Heart right ventricle (tissue), 16 donors: Measurements from ENCODE around the gene PLXND1. TPM values are rescaled to one million over a fixed set of nuclear protein-coding genes. Genes with fewer than 3 reads are reported as not detected.

ENCODE experiments used
- ATAC-seq, 8 donors: fragments of 200-7000 bp; cut with Tn5 transposase; one replicate each; pipeline ENCODE4 v1.9.1; 2020; ENCODE audit warnings: mild to moderate bottlenecking in 8 of 8, moderate library complexity in 8 of 8, moderate number of reproducible peaks in 1 of 8
- DNase-seq, 2 donors: peaks; one replicate each; pipeline ENCODE4 v3.0.0-alpha.2; 2020
- H3K27ac ChIP-seq, 10 donors: fragments of 200-600 bp; sonication (generic) in 2 of 10; one replicate each; pipeline versions ENCODE4 v1.5.0 to v1.8.0; 2020 to 2022; ENCODE audit warnings: mild to moderate bottlenecking in 3 of 10
- H3K27me3 ChIP-seq, 7 donors: fragments of 200-600 bp; one replicate each; pipeline ENCODE4 v1.8.0; 2021 to 2022; ENCODE audit warnings: mild to moderate bottlenecking in 2 of 7
- H3K36me3 ChIP-seq, 9 donors: fragments of 200-600 bp; sonication (generic) in 1 of 9; one replicate each; pipeline versions ENCODE4 v1.5.0 to v1.8.0; 2020 to 2022; ENCODE audit warnings: mild to moderate bottlenecking in 2 of 9
- H3K4me1 ChIP-seq, 9 donors: fragments of 200-600 bp; sonication (generic) in 1 of 9; one replicate each; pipeline versions ENCODE4 v1.5.0 to v1.8.0; 2020 to 2022; ENCODE audit warnings: mild to moderate bottlenecking in 4 of 9
- H3K4me3 ChIP-seq, 10 donors: fragments of 200-600 bp; sonication (generic) in 2 of 10; one replicate each; pipeline versions ENCODE4 v1.5.0 to v1.8.0; 2020 to 2022; ENCODE audit warnings: mild to moderate bottlenecking in 7 of 10, moderate library complexity in 2 of 10
- H3K9me3 ChIP-seq, 11 donors: fragments of 200-600 bp in 10 of 11; sonication (generic) in 2 of 11; one replicate each; pipeline versions ENCODE4 v1.5.0 to v1.8.0; 2013 to 2022; ENCODE audit warnings: mild to moderate bottlenecking in 2 of 11, control low read depth in 1 of 11, moderate library complexity in 1 of 11
- WGBS, 2 donors: extraction: QIAGEN DNeasy Blood & Tissue Kit; methylation state at CpG; one replicate each; pipeline ENCODE4 v1.1.7; 2013; ENCODE audit warnings: inconsistent platforms in 1 of 2; 5-methylcytosine and 5-hydroxymethylcytosine counted together
- intact Hi-C, 10 donors: fragments of 100-400 bp; cut with DNase I; formaldehyde crosslinking; loops; one replicate each; pipeline versions ENCODE4 v1.11.1 to v1.14.2; 2022
- polyA plus RNA-seq, 2 donors: library from polyadenylated mRNA; stranded (reverse); fragments of 200-250 nt; gene quantifications; one replicate each; pipeline ENCODE4 v1.2.3, GENCODE V29; 2013
- total RNA-seq, 10 donors: library from RNA; stranded (reverse); fragmentation: NEBNext Ultra II Directional in 3 of 10; extraction: Animal tissue kit (Norgen Biotek cat#: 25700) in 3 of 10; gene quantifications; one replicate each; pipeline versions ENCODE4 v1.2.1 to v1.2.4, GENCODE V29; 2021 to 2023
- TF ChIP-seq, protein P1 (sequence below), 9 donors: fragments of 200-600 bp; sonication (generic) in 2 of 9; IDR thresholded peaks; one replicate each; pipeline versions ENCODE4 v1.5.0 to v1.8.0; 2021 to 2022; ENCODE audit warnings: antibody characterized with exemption in 9 of 9, mild to moderate bottlenecking in 5 of 9, moderate library complexity in 1 of 9
- donor health status: Arrhythmogenic right ventricular cardiomyopathy.
- donor health status: ischemic (EF 13 %, LVEDD 7.1; RV severe dilation, severe dysfunction).
- donor health status: healthy with polysubstance abuse.
- donor health status: DM: no; HTN: yes; CAD: no.
- donor health status: DM: no; HTN: no; CAD: no.
- donor health status: ischemic (EF 25% LVEDD 6.9; RV normal size, moderate dysfunction).
- donor health status: ischemic (EF 25% LVEDD 5.7; RV mildly dilated, moderate dysfunction).
- donor health status: healthy.
- donor health status: DM: yes; HTN: yes; CAD: no.
- donor health status: Ischemic cardiomyopathy.
- donor health status: ischemic (EF 35%, LVEDD 5.7; RV mildly dilated, moderate dysfunction).
- donor health status: nonischemic (EF 11% LVEDD 7.7; RV severe dilation, severe dysfunction).
- donor health status: DM: yes; HTN: yes; CAD: no.
- donor health status: PGD.
- donor health status: ischemic (EF 29% LVEDD 5.4; RV normal size, mild dysfunction).
- donor health status: nonischemic (EF 23%, LVEDD 6.1; RV moderate dilation, normal function).

Gene PLXND1
- total and polyA plus RNA-seq, 12 donors: 40.9 to 169 (median 65.8) TPM

DNA sequence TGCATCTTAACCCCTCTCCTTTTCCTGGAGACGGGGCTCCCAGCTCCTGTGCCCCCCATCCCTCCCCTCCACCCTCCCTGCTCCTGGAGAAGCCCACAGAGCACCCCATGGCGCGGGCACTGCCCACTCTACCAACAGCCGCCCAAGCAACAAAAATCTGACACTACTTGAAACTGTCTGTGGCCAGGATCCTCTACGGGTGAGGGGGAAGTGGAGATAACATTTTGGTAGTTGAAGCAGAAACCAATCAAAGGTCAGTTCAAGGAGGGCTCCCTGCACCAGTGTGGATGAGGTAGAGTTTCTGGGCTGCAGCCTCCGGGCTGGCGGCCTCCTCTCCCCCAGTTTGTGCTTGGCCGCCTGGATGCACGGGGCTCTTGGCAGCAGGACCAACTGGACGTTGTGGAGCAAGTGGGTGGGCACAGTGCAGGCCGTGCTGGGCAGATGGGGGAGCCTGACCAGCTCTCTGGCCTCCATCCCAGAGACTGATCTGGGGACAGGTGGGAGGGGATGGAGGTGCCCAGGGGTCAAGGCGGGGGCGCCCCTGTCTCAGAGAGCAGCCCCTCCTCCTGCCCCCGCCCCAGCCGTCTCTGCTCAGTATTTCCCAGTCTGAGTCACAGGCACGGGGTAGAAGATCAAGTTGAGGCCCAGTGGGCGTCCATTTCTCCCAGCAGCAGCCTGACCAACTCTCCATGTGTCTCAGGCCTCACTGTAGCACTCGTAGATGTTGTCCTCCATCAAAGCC lies 50.7 kb downstream of the PLXND1 start:
- TF ChIP-seq, protein P1, sequence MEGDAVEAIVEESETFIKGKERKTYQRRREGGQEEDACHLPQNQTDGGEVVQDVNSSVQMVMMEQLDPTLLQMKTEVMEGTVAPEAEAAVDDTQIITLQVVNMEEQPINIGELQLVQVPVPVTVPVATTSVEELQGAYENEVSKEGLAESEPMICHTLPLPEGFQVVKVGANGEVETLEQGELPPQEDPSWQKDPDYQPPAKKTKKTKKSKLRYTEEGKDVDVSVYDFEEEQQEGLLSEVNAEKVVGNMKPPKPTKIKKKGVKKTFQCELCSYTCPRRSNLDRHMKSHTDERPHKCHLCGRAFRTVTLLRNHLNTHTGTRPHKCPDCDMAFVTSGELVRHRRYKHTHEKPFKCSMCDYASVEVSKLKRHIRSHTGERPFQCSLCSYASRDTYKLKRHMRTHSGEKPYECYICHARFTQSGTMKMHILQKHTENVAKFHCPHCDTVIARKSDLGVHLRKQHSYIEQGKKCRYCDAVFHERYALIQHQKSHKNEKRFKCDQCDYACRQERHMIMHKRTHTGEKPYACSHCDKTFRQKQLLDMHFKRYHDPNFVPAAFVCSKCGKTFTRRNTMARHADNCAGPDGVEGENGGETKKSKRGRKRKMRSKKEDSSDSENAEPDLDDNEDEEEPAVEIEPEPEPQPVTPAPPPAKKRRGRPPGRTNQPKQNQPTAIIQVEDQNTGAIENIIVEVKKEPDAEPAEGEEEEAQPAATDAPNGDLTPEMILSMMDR (IDR thresholded peaks at IDR 0.05): no peak
- no peaks in the 10 kb centered on the region for H3K9me3 ChIP-seq
- no peak overlapping the region for H3K4me3 ChIP-seq
- no peak for DNase-seq
- intact Hi-C loops: loop anchor here in 3 of 10 donors (5.0 to 10.0 kb wide), 3 partner anchors 37 to 51 kb away; no protein-coding TSS in a partner anchor
- peak overlapping the region in 4 of 10 donors; percentile 19 to 94 (median 37) for H3K27ac ChIP-seq
- H3K27me3 ChIP-seq: no peaks in the 10 kb centered on the region
- H3K4me1 ChIP-seq: peaks cover 28 to 87% (median 80%) of the 10 kb centered on the region in 9 donors
- 77 to 82% methylated on average over 18 of the region's 18 CpGs for WGBS, 2 donors
- no peak for ATAC-seq
- peaks cover 0 to 64% (median 15%) of the 10 kb centered on the region in 9 donors for H3K36me3 ChIP-seq

DNA sequence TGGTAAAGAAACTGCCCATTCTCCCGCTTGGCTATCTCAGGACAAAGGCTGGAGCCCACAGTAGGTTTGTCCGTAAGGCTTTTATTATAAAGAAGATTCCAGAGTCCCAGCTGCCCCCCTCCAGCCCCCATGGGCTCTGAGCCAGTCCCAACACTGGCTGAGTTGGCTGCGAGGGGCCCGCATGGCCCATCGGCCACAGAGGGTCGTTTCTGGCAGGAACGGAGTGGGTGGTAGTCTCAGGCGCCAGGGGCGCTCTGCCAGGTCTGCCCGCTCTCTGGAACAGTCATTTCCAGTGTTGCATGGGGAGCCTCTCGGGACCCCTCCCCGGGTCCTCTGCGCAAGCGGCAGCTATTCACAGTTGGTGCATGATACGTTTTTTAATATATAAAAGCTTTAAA lies 51.3 kb downstream of the PLXND1 start:
- intact Hi-C loops: loop anchor here in 3 of 10 donors (5.0 to 10.0 kb wide), 3 partner anchors 37 to 50 kb away; no protein-coding TSS in a partner anchor
- Histone ChIP-seq H3K9me3 (no peaks in the 10 kb centered on the region), H3K27ac (peak overlapping the region in 5 of 10 donors; percentile 16 to 59 (median 56)), H3K4me3 (no peak overlapping the region), H3K4me1 (peaks cover 21 to 80% (median 74%) of the 10 kb centered on the region in 9 donors), H3K36me3 (peaks cover 0 to 57% (median 13%) of the 10 kb centered on the region in 9 donors), H3K27me3 (no peaks in the 10 kb centered on the region)
- ATAC-seq (no peak), DNase-seq (no peak)
- WGBS, 2 donors: 60 to 69% methylated on average over 15 of the region's 15 CpGs
- TF ChIP-seq, protein P1 (IDR thresholded peaks at IDR 0.05): no peak

DNA sequence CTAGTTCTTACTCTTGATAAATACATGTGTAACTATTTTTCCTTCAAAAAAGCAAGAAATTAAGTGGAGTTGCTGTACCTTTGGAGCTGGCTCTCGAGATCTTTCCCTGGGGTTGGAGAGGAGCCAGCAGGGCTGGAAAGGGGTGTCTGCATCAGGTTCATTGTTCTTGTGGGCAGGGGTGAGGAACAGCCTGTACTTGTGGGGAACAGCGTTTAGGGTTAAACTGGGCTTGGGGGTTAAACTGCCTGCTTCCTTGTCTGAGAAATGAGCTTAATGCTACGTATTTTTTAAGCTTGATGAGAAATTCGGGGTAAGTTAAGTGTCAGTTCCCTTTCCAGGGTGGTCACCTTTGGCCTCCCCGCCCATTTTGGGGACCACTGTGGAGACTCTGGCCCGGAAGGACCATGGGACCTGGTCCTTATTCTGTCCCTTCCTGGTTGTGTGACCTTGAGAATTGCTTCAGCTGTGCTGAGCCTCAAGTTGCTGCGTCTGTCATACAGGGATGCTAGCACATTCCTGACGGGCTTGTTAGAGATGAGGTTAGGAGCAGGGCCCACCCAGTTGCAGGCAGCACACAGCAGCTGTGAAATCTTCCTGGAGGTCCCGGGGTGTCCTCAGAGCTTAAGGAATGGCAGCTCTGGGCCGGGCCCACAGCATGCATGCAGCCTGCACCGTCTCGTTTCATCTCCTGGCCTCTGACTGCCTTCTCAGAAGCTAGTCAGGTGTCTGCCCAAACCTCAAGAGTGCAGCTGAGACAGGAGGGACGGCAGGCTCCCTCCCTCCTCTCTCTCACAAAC lies 51.9 kb downstream of the PLXND1 start:
- peaks cover 20 to 74% (median 68%) of the 10 kb centered on the region in 9 donors for H3K4me1 ChIP-seq

More for the DNA sequence above, 51.9 kb downstream of the PLXND1 start:
- intact Hi-C loops: loop anchor here in 5 of 10 donors (5.0 to 10.0 kb wide), 5 partner anchors 38 to 52 kb away; no protein-coding TSS in a partner anchor
- H3K9me3 ChIP-seq: no peaks in the 10 kb centered on the region
- H3K36me3 ChIP-seq: peaks cover 0 to 51% (median 8%) of the 10 kb centered on the region in 9 donors
- ATAC-seq: no peak
- WGBS, 2 donors: 50 to 63% methylated on average over 13 of the region's 13 CpGs
- H3K27me3 ChIP-seq: no peaks in the 10 kb centered on the region
- no peak for DNase-seq
- TF ChIP-seq, protein P1 (IDR thresholded peaks at IDR 0.05): no peak
- no peak overlapping the region for H3K4me3 ChIP-seq
- H3K27ac ChIP-seq: peak overlapping the region in 8 of 10 donors; percentile 22 to 59 (median 46)
